Stimulated activated CD8-positive, alpha-beta memory T cell treated with anti-CD3 and anti-CD28 coated beads, Interleukin-4, amount 100 ng/mL, for 4 hours (primary cell): ENCODE results near the gene SLC39A11.
"Not testable (repeated sequence)": the region's sequence is repeated elsewhere in the genome, so short reads cannot be mapped to it uniquely, and the experiment has no call there.

Source experiments
- DNase-seq, 2 donors: peaks; one replicate each; pipeline ENCODE4 v3.0.0-alpha.2; 2020; ENCODE audit warnings: low read depth in 2 of 2, low spot score in 1 of 2

Gene SLC39A11

GRCh38 chr17:72846399-72846798, 246.1 kb downstream of the SLC39A11 start:
- no peak for DNase-seq

- DNase-seq = no peak
These were observed 248.9 kb downstream of the SLC39A11 start for GRCh38 chr17:72843591-72843990.

DNA sequence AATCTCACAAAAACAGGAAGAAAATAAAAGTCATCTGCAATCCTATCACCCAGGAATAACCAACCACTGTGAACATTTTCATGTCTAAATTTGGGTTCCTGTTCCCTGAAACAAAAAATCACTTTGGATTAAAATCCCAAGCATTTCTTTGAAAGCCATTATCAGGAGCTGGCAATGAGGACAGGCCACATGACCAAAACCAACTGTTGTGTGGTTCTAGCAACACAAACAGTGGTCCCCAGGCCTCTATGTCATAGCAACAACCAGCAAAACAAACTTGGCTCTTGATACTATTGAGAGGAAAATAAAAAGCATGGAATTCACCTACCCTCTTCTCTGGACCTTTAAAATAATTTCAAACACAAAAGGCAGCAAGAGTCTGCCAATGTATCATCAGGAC, 252.5 kb downstream of the SLC39A11 start:
- no peak for DNase-seq

DNA sequence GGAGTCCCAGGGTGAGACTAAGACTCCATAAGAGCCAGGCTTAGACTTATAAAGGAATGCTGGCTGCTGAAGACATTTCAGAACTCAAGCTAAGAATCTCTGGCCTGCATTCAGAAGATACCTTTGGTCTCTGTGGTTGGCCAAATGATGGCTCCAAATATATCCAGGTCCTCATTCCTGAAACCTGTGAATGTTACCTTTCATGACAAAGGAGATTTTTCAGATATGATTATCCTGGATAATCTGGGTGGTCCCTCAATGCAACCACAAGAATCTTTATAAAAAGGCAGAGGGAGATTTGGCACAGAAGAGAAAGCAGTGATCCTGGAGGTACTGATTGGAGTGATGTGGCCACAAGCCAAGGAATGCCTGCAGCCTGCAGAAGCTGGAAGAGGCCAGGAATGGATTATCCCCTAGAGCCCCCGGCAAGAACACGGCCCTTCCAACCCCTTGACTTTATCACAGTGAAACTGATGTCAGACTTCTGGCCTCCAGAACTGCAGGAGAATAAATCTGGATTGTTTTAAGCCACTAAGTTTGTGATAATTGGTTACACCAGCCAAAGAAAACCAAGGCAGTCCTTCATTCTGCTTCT, 253.3 kb downstream of the SLC39A11 start:
- DNase-seq = no peak

DNA sequence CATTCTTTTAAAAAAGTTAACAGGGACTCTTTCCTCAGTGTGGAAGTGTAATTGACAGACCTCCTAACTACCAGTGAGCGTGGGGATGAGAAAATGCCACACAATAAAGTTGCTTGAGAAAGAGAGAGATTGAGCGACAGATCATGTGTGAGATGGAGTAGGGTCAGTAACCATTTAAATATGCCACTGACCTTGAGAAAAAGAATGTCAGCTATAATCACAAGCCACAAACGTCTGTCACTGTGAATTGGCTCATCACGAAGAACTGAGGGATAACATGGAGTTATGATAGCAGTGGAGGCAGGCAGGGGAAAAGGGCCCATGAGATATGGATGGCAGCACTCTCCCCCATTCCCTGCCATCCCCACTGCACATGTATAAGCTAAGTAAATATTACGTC, 253.9 kb downstream of the SLC39A11 start:
- no peak for DNase-seq

DNA sequence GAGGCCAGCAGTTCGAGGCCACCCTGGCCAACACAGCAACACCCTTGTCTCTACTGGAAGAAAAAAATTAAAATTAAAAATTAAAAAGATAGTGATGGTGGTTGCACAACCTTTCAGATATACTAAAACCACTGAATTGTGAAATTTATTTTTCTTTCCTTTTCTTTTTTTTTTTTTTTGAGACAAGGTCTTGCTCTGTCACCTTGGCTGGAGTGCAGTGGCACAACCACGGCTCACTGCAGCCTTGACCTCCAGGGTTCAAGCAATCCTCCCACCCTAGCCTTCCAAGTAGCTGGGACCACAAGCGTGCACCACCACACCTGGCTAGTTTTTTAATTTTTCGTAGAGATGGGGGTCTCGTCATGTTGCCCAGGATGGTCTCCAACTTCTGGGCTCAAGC, 254.4 kb downstream of the SLC39A11 start:
- DNase-seq = no peak

- no peak for DNase-seq
These were observed 255.2 kb downstream of the SLC39A11 start for GRCh38 chr17:72837335-72837734.

DNA sequence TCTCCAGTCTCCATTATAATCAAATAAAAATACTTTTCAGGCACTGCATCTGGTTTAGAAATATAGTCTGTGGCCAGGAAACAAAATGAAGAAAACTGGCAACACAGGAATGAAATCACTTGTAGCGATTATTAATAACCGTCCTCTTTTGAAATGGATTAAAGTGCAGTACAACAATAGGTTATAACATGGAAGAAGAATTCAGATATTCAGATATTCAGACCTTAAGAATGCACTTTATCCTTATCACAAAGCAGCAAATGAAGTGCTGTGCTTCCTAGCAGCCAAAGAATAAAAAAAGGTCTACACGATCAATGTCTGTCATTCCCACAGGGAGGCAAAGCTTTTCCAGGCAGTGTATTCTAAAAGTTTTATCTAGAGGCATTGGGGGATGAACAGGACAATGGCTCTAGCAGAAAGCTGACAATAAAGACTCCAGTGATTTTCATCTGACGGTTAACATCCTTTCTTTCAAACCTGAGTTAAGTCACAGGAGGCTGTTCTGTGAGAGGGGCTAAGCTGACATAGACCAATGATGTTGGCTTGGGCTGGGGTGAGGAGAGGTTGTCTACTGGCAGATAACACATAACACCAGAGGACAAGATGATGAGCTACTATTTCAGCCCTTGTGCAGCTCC, 259.2 kb downstream of the SLC39A11 start:
- DNase-seq = no peak

GRCh38 chr17:72832306-72832705, 260.2 kb downstream of the SLC39A11 start:
- no peak for DNase-seq

GRCh38 chr17:72829883-72830282, 262.6 kb downstream of the SLC39A11 start:
- no peak for DNase-seq

DNA sequence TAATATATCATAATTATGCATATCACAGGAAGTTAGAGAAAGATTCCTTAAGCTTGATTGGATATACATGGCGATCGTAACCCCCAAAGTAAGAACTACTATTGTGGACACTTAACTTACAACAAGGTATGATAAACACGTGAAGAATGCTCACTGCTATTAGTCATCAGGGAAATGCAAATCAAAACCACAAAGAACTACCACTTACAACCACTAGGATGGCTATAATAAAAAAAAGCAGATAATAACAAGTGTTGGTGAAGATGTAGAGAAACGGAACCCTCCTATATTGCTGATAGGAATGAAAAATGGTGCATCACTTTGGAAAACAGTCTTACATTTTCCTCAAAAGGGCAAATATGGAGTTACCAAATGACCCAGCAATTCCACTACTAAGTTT, 265.9 kb downstream of the SLC39A11 start:
- DNase-seq = no peak

GRCh38 chr17:72826059-72826458, 266.4 kb downstream of the SLC39A11 start:
- DNase-seq = not testable (repeated sequence)

- no peak for DNase-seq
These were observed 267.3 kb downstream of the SLC39A11 start for GRCh38 chr17:72825218-72825617.

GRCh38 chr17:72824267-72824666, 268.2 kb downstream of the SLC39A11 start:
- DNase-seq = not testable (repeated sequence)

DNA sequence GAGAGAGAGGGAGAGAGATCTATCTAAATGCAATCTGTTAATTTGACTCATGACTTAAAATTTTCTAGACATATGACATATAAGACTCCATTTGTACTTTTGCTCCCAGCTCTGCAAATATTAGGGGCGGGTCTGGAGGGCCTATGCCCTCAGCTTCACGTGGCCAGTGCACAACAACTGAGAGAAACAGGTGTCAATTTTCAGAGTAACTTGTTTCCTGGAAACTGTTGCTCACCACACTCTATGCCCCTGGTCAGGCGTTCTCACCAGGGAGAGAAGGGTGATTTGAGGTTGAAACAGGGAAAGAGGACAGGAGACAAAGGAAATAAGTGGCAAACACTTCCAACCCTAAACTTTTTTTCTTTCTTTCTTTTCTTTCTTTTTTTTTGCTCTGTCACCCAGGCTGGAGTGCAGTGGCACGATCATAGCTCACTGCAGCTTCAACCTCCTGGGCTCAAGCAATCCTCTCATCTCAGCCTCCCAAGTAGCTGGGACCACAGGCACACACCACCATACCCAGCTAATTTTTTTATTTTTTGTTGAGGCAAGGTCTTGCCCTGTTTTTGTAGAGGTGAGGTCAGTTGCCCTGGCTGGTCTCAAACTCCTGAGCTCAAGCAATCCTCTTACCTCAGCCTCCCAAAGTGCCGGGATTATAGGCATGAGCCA, 270.0 kb downstream of the SLC39A11 start:
- no peak for DNase-seq

- DNase-seq = no peak
These were observed 276.1 kb downstream of the SLC39A11 start for GRCh38 chr17:72816406-72816805.

GRCh38 chr17:72813481-72813880, 279.0 kb downstream of the SLC39A11 start:
- DNase-seq = no peak

GRCh38 chr17:72812823-72813222, 279.7 kb downstream of the SLC39A11 start:
- no peak for DNase-seq

GRCh38 chr17:72811976-72812687, 280.4 kb downstream of the SLC39A11 start:
- no peak for DNase-seq

GRCh38 chr17:72810991-72811508, 281.4 kb downstream of the SLC39A11 start:
- no peak for DNase-seq

GRCh38 chr17:72806011-72806410, 286.5 kb downstream of the SLC39A11 start:
- DNase-seq = no peak
